SK-N-SH treated with all-trans-retinoic acid at 6 μM for 48 hours (cell line): Measurements from ENCODE around the gene LTBP2.

ENCODE experiments used
- ATAC-seq: fragments of 200-7000 bp; cut with Tn5 transposase; 3 replicates; pipeline ENCODE4 v1.9.1; 2020; ENCODE audit warnings: mild to moderate bottlenecking, moderate library complexity
- BACH2 ChIP-seq: fragments of 250-450 bp; sonication (Bioruptor Pico); IDR thresholded peaks from 2 replicates; pipeline ENCODE4 v1.9.0; 2021; ENCODE audit warnings: mild to moderate bottlenecking, borderline replicate concordance
- CSDC2 ChIP-seq: fragments of 250-450 bp; sonication (Bioruptor Pico); IDR thresholded peaks from 2 replicates; pipeline ENCODE4 v1.5.0; 2020; ENCODE audit warnings: mild to moderate bottlenecking, moderate library complexity
- CSRNP3 ChIP-seq: fragments of 250-450 bp; sonication (Bioruptor Pico); IDR thresholded peaks from 2 replicates; pipeline ENCODE4 v1.5.1; 2021; ENCODE audit warnings: mild to moderate bottlenecking, moderate library complexity
- ISL1 ChIP-seq: fragments of 250-450 bp; sonication (Bioruptor Pico); IDR thresholded peaks from 2 replicates; pipeline ENCODE4 v2.1.2; 2022; ENCODE audit warnings: mild to moderate bottlenecking, moderate library complexity
- POU6F1 ChIP-seq: fragments of 250-450 bp; sonication (Bioruptor Pico); IDR thresholded peaks from 2 replicates; pipeline ENCODE4 v1.8.0; 2021; ENCODE audit warnings: low read depth, mild to moderate bottlenecking, moderate library complexity, borderline replicate concordance
- PPARA ChIP-seq: fragments of 250-450 bp; sonication (Bioruptor Pico); IDR thresholded peaks from 2 replicates; pipeline ENCODE4 v1.5.0; 2020; ENCODE audit warnings: mild to moderate bottlenecking, borderline replicate concordance
- RARB ChIP-seq: fragments of 250-450 bp; sonication (Bioruptor Pico); IDR thresholded peaks from 2 replicates; pipeline ENCODE4 v1.8.0; 2021; ENCODE audit warnings: mild to moderate bottlenecking, moderate library complexity
- SNAI2 ChIP-seq: fragments of 250-450 bp; sonication (Bioruptor Pico); IDR thresholded peaks from 2 replicates; pipeline ENCODE4 v1.5.0; 2020; ENCODE audit warnings: mild to moderate bottlenecking, moderate library complexity
- TSHZ2 ChIP-seq: fragments of 250-450 bp; sonication (Bioruptor Pico); IDR thresholded peaks from 2 replicates; pipeline ENCODE4 v1.5.0; 2020; ENCODE audit warnings: mild to moderate bottlenecking, moderate library complexity
- ZC3H10 ChIP-seq: fragments of 250-450 bp; sonication (Bioruptor Pico); IDR thresholded peaks from 2 replicates; pipeline ENCODE4 v1.5.1; 2021; ENCODE audit warnings: mild to moderate bottlenecking, moderate library complexity
- ZFP3 ChIP-seq: fragments of 250-450 bp; sonication (Bioruptor Pico); IDR thresholded peaks from 2 replicates; pipeline ENCODE4 v1.5.0; 2020; ENCODE audit warnings: mild to moderate bottlenecking, moderate library complexity
- ZNF70 ChIP-seq: fragments of 450-650 bp; formaldehyde crosslinking; IDR thresholded peaks from 2 replicates; pipeline ENCODE4 v1.5.0; 2020; ENCODE audit warnings: mild to moderate bottlenecking, moderate library complexity
- ZNF8 ChIP-seq: fragments of 450-650 bp; formaldehyde crosslinking; IDR thresholded peaks from 2 replicates; pipeline ENCODE4 v1.5.0; 2020; ENCODE audit warnings: mild to moderate bottlenecking, moderate library complexity
- TF ChIP-seq, protein P1 (sequence below): fragments of 250-450 bp; sonication (Bioruptor Pico); IDR thresholded peaks from 2 replicates; pipeline ENCODE4 v1.8.0; 2020; ENCODE audit warnings: mild to moderate bottlenecking, moderate library complexity, borderline replicate concordance

LTBP2 gene

GRCh38 chr14:74599946-74600345 is 12.1 kb downstream of the LTBP2 start:
- TF ChIP-seq ZNF70 (no peak), TSHZ2 (CRISPR knock-in tag) (no peak), ISL1 (CRISPR knock-in tag) (no peak), ZC3H10 (no peak), ZNF8 (CRISPR knock-in tag) (no peak)

DNA sequence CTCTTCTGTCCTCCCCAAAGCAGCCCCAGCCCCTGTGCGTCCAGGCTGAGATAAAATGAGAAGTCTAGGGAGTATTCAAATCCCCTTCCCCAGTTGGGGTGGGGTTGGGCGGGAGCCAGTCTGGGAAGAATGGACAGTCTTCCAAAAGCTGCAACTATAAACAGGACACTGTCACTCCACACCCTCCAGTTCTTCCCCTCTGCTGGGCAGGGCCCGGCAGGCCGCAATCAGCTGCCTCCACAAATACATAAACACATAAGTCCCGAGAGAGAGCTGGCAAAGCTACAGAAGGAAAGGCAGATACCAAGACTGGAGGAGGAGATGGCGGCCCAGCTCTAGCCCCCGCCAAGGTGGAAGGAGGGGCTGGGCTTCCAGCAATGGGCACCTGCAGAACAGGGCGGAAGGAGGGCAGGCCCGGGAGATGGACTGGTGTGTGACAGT is 12.7 kb downstream of the LTBP2 start:
- TF ChIP-seq CSDC2 (CRISPR knock-in tag) = no peak
- TF ChIP-seq PPARA (CRISPR knock-in tag) = no peak
- no peak for ATAC-seq

More at GRCh38 chr14:74599946-74600345, 12.1 kb downstream of the LTBP2 start:
- ATAC-seq = no peak

GRCh38 chr14:74596741-74597450 is 15.1 kb downstream of the LTBP2 start:
- no peak for ATAC-seq
- TF ChIP-seq, protein P1, sequence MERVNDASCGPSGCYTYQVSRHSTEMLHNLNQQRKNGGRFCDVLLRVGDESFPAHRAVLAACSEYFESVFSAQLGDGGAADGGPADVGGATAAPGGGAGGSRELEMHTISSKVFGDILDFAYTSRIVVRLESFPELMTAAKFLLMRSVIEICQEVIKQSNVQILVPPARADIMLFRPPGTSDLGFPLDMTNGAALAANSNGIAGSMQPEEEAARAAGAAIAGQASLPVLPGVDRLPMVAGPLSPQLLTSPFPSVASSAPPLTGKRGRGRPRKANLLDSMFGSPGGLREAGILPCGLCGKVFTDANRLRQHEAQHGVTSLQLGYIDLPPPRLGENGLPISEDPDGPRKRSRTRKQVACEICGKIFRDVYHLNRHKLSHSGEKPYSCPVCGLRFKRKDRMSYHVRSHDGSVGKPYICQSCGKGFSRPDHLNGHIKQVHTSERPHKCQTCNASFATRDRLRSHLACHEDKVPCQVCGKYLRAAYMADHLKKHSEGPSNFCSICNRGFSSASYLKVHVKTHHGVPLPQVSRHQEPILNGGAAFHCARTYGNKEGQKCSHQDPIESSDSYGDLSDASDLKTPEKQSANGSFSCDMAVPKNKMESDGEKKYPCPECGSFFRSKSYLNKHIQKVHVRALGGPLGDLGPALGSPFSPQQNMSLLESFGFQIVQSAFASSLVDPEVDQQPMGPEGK (CRISPR knock-in tag) = no peak
- TF ChIP-seq CSRNP3 = no peak
- TF ChIP-seq POU6F1 = no peak
- no peak for TF ChIP-seq ZNF70

- 0 out of 2 replicates have a peak, but pooled peaks have one; percentile 51 for TF ChIP-seq ZFP3 (CRISPR knock-in tag)
- no peak for TF ChIP-seq RARB (CRISPR knock-in tag)
- TF ChIP-seq TSHZ2 (CRISPR knock-in tag) = no peak
- TF ChIP-seq, protein P1 (CRISPR knock-in tag) = peak; percentile 56; the same call in 1 of the 2 replicates
- TF ChIP-seq SNAI2 = no peak
- TF ChIP-seq BACH2 (CRISPR knock-in tag) = no peak
- TF ChIP-seq, all 23 proteins: peak for 2
- ATAC-seq = peak; percentile 84
Observed at GRCh38 chr14:74595006-74595735, 16.9 kb downstream of the LTBP2 start.
